C4-2B (cell line): Measurements from ENCODE around the gene IRF5.

ENCODE experiments used
- H3K27ac ChIP-seq: fragments of 450-650 bp; 2 replicates; pipeline ENCODE4 v1.5.1; 2017
- ZFX ChIP-seq: fragments of 450-650 bp; IDR thresholded peaks from 2 replicates; pipeline ENCODE4 v1.6.1; 2017
- TF ChIP-seq, protein P1 (sequence below): fragments of 450-650 bp; conservative IDR thresholded peaks from 2 replicates; pipeline ENCODE4 v1.5.1; 2017; ENCODE audit warnings: mild to moderate bottlenecking

IRF5 gene

DNA sequence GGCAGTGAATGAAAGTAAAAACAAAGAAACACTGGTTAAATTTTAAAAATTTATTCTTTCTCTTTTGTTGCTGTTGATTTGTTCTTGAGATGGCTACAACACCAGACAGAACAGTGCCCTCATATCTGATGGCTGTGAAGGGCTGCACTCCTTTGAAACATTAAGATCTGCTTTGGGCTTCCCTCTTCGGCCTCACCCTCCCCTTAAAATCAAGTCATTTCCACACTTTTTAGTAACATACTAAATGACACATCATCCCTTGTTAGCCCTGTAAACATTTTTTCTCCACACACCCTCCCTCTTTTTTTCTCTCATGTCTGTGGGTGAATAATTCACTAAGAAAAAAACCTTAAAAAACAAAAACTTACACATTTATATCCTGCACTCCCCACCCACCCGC is 16.4 kb downstream of the IRF5 start:
- TF ChIP-seq, protein P1, sequence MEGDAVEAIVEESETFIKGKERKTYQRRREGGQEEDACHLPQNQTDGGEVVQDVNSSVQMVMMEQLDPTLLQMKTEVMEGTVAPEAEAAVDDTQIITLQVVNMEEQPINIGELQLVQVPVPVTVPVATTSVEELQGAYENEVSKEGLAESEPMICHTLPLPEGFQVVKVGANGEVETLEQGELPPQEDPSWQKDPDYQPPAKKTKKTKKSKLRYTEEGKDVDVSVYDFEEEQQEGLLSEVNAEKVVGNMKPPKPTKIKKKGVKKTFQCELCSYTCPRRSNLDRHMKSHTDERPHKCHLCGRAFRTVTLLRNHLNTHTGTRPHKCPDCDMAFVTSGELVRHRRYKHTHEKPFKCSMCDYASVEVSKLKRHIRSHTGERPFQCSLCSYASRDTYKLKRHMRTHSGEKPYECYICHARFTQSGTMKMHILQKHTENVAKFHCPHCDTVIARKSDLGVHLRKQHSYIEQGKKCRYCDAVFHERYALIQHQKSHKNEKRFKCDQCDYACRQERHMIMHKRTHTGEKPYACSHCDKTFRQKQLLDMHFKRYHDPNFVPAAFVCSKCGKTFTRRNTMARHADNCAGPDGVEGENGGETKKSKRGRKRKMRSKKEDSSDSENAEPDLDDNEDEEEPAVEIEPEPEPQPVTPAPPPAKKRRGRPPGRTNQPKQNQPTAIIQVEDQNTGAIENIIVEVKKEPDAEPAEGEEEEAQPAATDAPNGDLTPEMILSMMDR: no peak
- TF ChIP-seq ZFX: no peak
- H3K27ac ChIP-seq: no peak overlapping the region

DNA sequence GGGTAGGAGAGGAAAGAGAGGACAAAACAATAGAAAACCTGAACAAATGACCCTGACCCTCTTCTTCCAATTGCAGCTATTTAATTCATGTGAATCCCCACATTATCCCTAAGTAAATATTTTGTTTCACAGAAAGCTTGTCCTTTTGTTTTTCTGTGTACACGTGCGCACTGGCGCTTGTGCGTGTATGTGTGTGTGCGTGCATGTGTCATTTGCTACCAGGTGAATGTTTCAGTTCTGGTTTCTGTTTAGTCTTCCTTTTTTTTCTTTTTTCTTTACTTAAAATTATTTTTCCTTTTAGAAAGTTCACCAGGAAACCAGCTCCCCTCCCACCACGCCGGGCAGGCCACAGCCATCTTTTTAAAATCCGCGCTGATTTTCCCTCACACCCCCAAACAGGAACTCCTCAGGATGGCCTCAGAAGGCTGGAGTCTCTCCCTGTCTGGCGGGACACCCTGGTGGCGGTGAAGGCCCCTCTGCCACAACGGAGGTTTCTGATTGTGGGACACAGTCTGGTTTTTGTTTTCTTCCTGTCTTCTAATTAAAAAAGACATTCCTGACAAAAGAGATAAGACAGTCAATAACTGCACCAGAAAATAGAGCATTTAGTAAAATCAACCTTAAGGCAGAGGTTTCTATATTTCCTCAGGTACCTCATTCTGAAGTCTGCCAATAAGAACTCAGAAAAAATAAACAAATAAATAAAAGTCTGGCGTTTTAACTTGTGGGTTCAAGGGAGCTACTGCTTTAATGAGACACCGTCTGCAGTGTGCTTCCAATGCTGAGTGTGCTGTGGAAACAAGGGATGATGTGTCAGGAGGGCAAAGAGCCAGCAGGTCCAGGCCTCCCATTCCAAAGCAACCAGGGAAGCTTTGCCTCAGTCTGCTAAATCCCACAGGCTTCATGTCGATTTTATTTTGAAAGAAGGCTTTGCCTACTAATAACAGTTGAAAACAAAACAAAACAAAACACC is 17.4 kb downstream of the IRF5 start:
- TF ChIP-seq, protein P1: no peak
- no peak overlapping the region for H3K27ac ChIP-seq

DNA sequence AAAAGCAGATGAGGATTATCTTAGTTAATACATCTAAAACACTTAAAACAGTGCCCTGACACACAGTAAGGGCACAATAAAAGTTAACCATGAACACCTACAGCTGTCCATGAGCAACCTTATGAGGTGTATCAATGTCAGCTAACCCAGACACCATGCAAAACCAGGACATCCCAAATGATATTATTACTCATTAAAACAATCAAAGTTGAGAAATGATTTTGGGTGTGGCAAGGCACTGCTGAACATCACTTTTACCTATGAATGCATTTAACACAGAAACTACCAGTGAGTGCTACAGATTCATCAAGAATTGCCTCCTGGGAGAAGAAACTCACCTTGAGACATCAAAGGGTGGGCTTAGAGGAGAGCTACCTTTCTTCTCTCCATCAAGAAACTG is 18.3 kb downstream of the IRF5 start:
- TF ChIP-seq ZFX: no peak
- TF ChIP-seq, protein P1: no peak
- no peak overlapping the region for H3K27ac ChIP-seq

DNA sequence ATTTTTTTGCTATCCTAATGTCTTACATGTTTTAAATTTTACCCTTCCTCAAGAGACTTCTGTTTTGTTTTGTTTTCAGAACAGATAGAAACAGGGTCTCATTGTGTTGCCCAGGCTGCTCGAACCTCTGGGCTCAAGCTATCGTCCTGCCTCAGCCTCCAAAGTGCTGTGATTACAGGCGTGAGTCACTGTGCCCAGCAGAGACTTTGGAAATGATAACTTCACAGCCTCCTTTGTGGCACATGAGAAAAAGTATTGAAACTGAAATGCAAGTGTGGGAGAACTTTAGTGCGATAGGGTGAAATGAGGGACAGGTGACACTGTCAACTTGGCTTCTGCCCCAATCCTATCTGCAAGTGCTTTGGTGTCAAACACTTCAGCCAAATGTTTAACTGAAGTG is 21.6 kb downstream of the IRF5 start:
- TF ChIP-seq, protein P1: no peak
- no peak for TF ChIP-seq ZFX
- no peak overlapping the region for H3K27ac ChIP-seq

DNA sequence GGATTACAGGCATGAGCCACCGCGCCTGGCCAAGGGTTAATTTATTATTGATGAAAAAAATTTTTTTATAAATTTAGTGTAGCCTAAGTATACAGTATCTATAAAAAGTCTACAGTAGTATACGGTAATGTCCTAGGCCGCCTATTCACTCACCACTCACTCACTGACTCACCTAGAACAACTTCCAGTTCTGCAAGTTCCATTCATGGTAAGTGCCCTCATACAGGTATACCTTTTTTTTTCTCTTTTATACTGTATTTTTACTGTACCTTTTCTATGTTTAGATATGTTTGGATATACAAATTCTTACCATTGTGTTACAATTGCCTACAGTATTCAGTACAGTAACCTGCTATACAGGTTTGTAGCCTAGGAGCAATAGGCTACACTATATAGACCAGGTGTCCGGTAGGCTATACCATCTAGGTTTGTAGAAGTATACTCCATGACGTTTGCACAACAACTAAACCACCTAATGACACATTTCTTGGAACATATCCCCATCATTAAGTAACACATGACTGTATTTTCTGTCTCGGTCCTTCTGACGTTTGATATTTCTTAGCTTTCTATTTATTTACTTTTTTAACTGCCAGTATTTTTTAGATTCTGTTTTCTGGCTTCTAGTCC is 23.4 kb downstream of the IRF5 start:
- no peak overlapping the region for H3K27ac ChIP-seq
- TF ChIP-seq, protein P1: no peak
- no peak for TF ChIP-seq ZFX

DNA sequence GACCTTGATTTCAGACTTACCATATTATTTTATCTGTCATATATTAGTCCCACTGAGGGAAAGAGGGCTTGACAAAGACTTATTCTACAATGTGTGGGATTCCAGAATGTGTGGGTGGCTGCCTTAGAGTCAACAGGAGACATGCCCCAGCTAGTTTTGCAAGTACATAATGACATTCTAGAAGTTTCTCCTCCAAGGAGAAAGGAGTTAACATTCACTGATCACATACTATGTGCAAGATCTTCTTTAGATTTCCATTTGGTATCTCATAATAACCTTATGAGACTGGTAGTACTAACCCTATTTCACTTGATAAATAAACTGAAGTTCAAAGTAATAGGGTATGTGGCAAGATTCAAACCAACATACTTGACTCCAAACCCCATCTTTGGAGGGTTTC is 25.2 kb downstream of the IRF5 start:
- TF ChIP-seq ZFX: no peak
- TF ChIP-seq, protein P1: no peak

DNA sequence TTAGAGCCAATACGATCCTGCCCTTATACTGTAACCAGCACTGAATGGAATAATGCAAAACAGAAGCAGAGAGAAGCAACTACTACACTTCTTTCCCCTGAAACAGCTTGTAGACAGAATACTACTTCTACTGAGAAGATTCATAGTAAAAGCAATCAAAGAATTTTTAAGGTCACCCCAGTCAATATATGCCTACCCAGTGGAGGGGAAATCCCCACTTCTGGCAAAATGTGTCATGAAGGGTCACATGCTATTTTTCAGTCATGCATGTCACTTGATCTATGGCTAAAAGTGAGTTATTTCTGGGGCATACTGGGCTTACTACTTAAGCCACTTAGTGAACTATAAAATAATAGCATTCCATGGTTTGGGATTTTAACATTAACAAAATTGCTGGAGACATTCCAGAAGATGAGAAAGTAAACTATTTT is 25.6 kb downstream of the IRF5 start:
- TF ChIP-seq, protein P1: no peak
- no peak for TF ChIP-seq ZFX
- no peak overlapping the region for H3K27ac ChIP-seq

More for the DNA sequence above, 25.2 kb downstream of the IRF5 start:
- no peak overlapping the region for H3K27ac ChIP-seq
